Epithelial cell of esophagus (primary cell): ENCODE measurements around the gene ATP2A1.
"Not testable (repeated sequence)": the region's sequence is repeated elsewhere in the genome, so short reads cannot be mapped to it uniquely, and the experiment has no call there.

Experiments
- DNase-seq: peaks from one replicate; pipeline ENCODE4 v3.0.0; 2010; ENCODE audit warnings: low read depth
- H3K4me3 ChIP-seq: 2 replicates; pipeline ENCODE4 v1.5.1; 2011; ENCODE audit warnings: mild to moderate bottlenecking, low read length, control low read depth
- CTCF ChIP-seq: IDR thresholded peaks from 2 replicates; pipeline ENCODE4 v1.5.1; 2011; ENCODE audit warnings: low read depth, mild to moderate bottlenecking, low read length, control low read depth, inconsistent platforms; ENCODE audit not compliant: insufficient read depth; ENCODE audit errors: missing control alignments

Gene ATP2A1

DNA sequence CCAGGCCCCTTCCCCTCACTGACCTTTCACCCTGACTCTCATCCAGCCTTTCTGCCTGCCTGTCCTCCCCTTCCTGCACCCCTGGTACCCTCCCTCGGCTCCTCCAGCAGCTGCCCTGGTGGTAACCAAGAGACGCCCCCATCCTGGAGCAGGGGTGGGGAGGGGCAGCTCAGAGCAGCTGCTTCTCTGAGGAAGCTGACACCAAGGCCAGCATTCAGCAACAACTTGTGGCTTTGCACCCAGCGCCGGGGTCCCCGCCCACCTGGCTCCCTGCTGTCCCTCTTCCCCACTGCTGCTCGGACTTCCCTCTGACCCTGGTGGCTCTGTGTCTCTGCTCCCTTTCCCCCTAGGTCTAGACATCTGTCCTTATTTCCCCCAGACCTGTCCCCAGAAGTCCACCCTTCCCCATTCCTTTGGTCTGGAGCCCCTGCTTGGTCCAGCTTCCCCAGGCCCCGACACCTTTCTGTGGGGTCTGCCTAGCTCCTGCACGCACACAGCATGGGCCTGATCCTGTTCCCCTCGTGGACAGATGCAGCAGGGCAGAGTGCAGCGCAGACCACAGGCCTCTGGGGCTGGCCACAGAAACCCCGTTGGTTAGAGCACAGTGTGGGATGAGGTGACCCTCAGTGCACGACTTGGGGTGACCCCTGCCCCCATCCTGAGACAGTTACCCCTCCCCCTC is 1.2 kb upstream of the ATP2A1 start:
- no peak overlapping the region for H3K4me3 ChIP-seq
- no peak for TF ChIP-seq CTCF
- DNase-seq = no peak

GRCh38 chr16:28877655-28878000 is 660 bp upstream of the ATP2A1 start:
- TF ChIP-seq CTCF = no peak
- H3K4me3 ChIP-seq = no peak overlapping the region
- no peak for DNase-seq

DNA sequence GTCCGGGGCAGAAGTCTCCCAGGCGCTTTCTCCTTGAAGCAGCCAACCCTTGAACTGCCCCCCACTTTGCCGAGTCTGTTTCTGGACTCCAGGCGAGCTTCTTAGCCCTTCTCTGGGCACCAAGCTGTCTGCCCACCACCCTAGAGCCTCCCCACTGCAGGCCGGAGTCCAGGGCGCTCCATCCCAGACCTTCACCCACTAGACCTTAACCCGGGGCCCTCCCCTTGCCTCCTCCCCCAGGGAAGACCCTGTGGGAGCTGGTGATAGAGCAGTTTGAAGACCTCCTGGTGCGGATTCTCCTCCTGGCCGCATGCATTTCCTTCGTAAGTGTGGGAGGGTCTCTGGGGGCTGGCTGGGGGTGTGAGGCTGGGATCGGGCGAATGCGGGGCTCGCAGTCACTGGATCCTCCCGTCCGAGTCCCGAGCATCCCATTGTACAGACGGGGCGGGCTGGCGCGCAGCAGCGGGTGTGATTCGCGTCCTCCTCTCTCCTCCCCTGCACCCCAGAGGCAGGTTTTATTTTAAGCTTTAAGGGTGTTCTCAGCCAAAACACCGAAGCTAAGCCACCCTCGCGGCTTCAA is 1.1 kb downstream of the ATP2A1 start:
- peak overlapping the region; percentile 62 for H3K4me3 ChIP-seq
- no peak for DNase-seq
- TF ChIP-seq CTCF = no peak

- DNase-seq = peak; percentile 87
- peak; percentile 15 for TF ChIP-seq CTCF
- peak overlapping the region; percentile 62 for H3K4me3 ChIP-seq
Observed at GRCh38 chr16:28879841-28880588, 1.7 kb downstream of the ATP2A1 start.

DNA sequence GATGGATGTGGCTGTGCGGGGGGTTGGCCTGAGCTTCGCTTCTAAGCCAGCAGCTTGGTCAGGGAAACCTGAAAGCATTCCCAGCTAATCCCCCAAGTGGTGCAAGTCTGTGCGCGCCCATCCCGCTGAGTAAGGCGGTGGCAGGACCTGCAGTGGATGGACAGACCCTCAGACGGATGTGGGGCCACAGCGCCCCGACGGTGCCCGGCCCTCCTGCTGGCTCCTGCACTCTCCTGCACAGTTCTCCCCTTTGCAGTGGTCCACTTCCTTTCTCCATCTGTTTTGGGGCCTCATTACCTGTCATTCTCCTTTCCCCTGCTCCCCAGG is 2.3 kb downstream of the ATP2A1 start:
- TF ChIP-seq CTCF = no peak
- H3K4me3 ChIP-seq = no peak overlapping the region
- peak; percentile 18 for DNase-seq

GRCh38 chr16:28880955-28881354 is 2.7 kb downstream of the ATP2A1 start:
- H3K4me3 ChIP-seq = no peak overlapping the region

DNA sequence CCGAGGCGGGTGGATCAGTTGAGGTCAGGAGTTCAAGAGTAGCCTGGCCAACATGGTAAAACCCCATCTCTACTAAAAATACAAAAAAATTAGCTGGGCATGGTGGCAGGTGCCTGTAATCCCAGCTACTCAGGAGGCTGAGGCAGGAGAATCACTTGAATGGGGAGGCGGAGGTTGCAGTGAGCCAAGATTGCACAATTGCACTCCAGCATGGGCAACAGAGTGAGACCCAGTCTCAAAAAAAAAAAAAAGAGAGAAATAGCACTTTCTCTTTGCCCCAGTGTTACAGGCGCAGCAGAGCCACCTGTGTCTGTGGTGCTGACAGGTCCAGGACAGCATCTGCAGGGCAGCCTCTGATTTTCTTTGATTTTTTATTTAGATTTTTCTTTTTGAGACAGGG is 3.3 kb downstream of the ATP2A1 start:
- not testable (repeated sequence) for DNase-seq

More at GRCh38 chr16:28880955-28881354, 2.7 kb downstream of the ATP2A1 start:
- no peak for DNase-seq
- TF ChIP-seq CTCF = no peak

More for the DNA sequence above, 3.3 kb downstream of the ATP2A1 start:
- H3K4me3 ChIP-seq = not testable (repeated sequence)
